Epithelial cell of umbilical artery (primary cell): ENCODE results near the gene CRTAC1. TPM values are rescaled to one million over a fixed set of nuclear protein-coding genes. Genes with fewer than 3 reads are reported as not detected.

ENCODE experiments used
- total RNA-seq: library from RNA; depleted of rRNA; stranded (reverse); fragments of >200 nt; gene quantifications from 2 replicates; pipeline ENCODE4 v1.2.3, GENCODE V29; 2014

Gene CRTAC1
- 0.30 and 0.32 TPM in 2 replicates for total RNA-seq

GRCh38 chr10:98030093-98030821 lies at the start of gene CRTAC1:
CRTAC1 (minus strand) TSS chr10:98030621; CDS start chr10:98030472, 149 bp downstream.

GRCh38 chr10:97849687-97850402 lies 180.6 kb downstream of the CRTAC1 start, which contains the start of gene GOLGA7B:
GOLGA7B (plus strand) TSS chr10:97849843; CDS start chr10:97850304, 461 bp downstream.

Other genes starting within 250 kb of the CRTAC1 start
- gene GOLGA7B, start 180.8 kb downstream of the CRTAC1 start, total RNA-seq, result not detected in 2 replicates
- 12.3 and 17.5 TPM in 2 replicates for gene R3HCC1L, start 104.0 kb upstream of the CRTAC1 start, total RNA-seq
- gene LOXL4, start 237.6 kb upstream of the CRTAC1 start, total RNA-seq, result 0.32 and 2.6 TPM in 2 replicates